ENCODE measurements around the gene FGF8.

Gene FGF8

DNA sequence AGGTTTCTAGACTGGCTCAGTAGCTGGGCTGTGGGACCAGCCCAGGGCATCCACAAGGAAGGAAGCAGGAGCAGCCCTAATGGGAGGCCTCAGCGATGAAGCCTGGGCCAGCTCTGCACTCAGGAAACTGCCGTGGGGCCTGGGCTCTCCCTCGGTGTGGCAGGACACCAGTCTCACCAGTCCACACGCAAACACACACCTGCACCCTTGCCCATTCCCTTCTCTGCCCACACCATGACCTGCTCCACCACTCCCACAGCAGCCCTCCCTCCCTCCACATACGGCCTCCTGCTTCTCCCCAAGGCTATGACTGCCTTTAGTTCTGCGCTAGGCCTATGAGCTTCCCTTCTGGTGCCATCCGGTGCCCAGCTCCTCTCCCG is 7.1 kb downstream of the FGF8 start:
- Histone ChIP-seq H3K4me3 (ENCODE audit: insufficient read depth, low read depth, low read length) (no peak overlapping the region), H3K36me3 (ENCODE audit: control insufficient read depth, insufficient read depth, low read length) (no peaks in the 10 kb centered on the region), H3K4me1 (ENCODE audit: control insufficient read depth, insufficient read depth, low read length) (peaks cover 51% of the 10 kb centered on the region), H3K9me3 (ENCODE audit: control insufficient read depth, low read length) (no peaks in the 10 kb centered on the region), H3K27me3 (ENCODE audit: control insufficient read depth, insufficient read depth, low read length, poor library complexity, severe bottlenecking) (peaks cover 48% of the 10 kb centered on the region), H3K27ac (ENCODE audit: insufficient read depth, low read depth, low read length, poor library complexity, severe bottlenecking) (no peak overlapping the region)
- WGBS, 2 experiments, result 93 to 95% methylated on average over 8 of the region's 8 CpGs

DNA sequence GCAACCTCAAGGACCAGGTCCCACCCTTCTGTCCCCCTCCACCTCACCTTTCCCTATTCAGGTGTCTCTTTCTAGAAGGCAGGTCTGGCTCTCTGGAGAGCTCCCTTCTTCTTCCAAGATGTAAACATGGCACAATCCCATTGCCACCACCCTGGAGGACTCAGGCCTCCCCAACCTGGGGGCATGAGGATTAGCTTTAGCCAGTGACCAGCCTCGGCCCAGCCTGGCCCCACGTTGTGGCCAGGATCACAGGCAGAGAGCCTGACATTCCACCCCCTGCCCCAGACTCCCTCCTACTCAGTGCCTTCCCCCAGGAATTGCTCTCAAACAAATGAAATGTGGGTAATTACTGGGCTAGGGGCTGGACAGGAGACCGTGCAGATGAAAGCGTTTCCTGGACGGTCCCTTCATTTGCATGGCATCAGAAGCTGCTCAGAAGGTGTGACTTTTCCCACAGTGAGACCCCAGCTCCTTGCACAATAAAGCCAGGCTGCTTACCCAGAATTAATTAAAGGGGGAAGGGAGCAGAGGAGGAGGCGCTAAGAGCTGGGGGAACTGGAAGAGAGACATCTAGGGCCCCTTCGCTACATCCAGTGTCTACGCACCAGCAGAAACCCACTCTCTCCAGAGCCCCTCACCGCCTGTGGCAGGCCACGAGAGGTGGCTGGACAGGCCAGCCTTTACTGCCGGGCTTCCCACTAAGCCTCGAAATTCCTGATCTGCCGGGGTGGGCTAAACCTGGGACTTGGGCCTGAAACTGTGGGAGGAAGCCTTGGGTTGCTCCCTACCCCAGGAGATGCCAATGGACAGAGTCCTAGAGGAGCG is 7.7 kb downstream of the FGF8 start:
- Histone ChIP-seq H3K36me3 (ENCODE audit: control insufficient read depth, insufficient read depth, low read length) (no peaks in the 10 kb centered on the region), H3K27ac (ENCODE audit: insufficient read depth, low read depth, low read length, poor library complexity, severe bottlenecking) (no peak overlapping the region), H3K4me1 (ENCODE audit: control insufficient read depth, insufficient read depth, low read length) (peaks cover 48% of the 10 kb centered on the region), H3K9me3 (ENCODE audit: control insufficient read depth, low read length) (no peaks in the 10 kb centered on the region), H3K4me3 (ENCODE audit: insufficient read depth, low read depth, low read length) (no peak overlapping the region), H3K27me3 (ENCODE audit: control insufficient read depth, insufficient read depth, low read length, poor library complexity, severe bottlenecking) (peaks cover 43% of the 10 kb centered on the region)
- 71 to 75% methylated on average over 14 of the region's 14 CpGs for WGBS, 2 experiments

DNA sequence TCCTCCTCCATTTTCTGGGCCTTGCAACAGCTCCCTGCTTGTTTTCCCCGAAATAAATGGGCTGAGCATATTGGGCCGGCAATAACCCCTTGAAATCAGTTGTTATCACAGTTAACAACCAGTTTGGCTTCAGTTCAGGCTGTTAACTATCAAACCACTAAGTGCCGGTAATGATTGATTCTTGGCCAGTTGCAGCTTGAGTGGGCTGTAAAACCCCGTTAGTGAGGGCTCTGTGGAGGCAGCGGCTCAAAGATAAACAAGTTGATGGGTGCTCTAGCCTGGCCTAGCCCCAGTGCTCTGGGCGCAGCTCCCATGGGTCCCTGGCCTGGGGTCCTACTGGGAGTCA is 8.3 kb downstream of the FGF8 start:
- Histone ChIP-seq H3K9me3 (ENCODE audit: control insufficient read depth, low read length) (no peaks in the 10 kb centered on the region), H3K36me3 (ENCODE audit: control insufficient read depth, insufficient read depth, low read length) (no peaks in the 10 kb centered on the region), H3K27ac (ENCODE audit: insufficient read depth, low read depth, low read length, poor library complexity, severe bottlenecking) (no peak overlapping the region), H3K4me1 (ENCODE audit: control insufficient read depth, insufficient read depth, low read length) (peaks cover 47% of the 10 kb centered on the region), H3K4me3 (ENCODE audit: insufficient read depth, low read depth, low read length) (no peak overlapping the region), H3K27me3 (ENCODE audit: control insufficient read depth, insufficient read depth, low read length, poor library complexity, severe bottlenecking) (peaks cover 40% of the 10 kb centered on the region)
- 88 to 95% methylated on average over 6 of the region's 6 CpGs for WGBS, 2 experiments

DNA sequence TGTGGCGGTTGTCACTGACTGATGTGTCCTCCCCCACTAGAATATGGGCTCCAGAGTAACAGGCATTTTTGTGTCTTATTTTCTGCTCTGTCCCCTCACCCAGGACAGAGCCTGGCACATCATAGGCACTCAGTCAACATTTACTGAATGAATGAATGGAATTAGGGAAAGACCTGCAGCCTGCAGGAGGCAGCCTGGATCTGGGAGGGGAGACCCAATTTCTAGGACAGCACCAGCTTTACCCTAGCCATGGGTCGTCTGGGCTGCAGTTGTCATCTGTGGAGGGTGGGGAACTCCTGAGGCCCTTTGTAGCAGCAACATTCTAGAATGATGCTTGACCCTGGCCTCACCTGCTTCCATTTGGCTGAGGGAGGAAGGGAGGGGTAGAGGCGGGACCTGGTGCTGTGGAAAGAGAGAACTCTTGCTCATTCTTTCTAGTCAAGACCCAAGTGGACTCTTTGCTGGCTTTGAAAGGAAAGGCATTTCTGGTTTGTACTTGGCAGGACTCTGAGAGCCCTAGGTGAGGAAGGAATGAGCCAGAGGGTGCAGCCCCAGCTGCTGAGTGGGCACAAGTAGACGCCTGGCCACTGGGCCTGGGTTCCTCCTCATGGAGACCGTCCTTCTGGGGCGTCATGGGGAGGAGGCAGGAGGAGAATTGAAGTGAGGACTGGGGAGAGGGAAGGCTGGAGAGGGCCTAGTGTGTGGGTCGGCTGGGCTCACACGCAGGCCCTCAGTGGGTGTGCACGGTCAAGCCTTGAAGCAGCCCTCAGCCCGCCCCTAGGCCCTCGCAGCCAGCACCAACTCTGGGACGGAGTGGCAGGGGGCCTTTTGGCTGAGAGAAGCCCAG is 8.9 kb downstream of the FGF8 start:
- Histone ChIP-seq H3K27me3 (ENCODE audit: control insufficient read depth, insufficient read depth, low read length, poor library complexity, severe bottlenecking) (peaks cover 34% of the 10 kb centered on the region), H3K27ac (ENCODE audit: insufficient read depth, low read depth, low read length, poor library complexity, severe bottlenecking) (no peak overlapping the region), H3K4me1 (ENCODE audit: control insufficient read depth, insufficient read depth, low read length) (peaks cover 42% of the 10 kb centered on the region), H3K9me3 (ENCODE audit: control insufficient read depth, low read length) (no peaks in the 10 kb centered on the region), H3K36me3 (ENCODE audit: control insufficient read depth, insufficient read depth, low read length) (no peaks in the 10 kb centered on the region), H3K4me3 (ENCODE audit: insufficient read depth, low read depth, low read length) (no peak overlapping the region)
- 85 to 89% methylated on average over 12 of the region's 12 CpGs for WGBS, 2 experiments

DNA sequence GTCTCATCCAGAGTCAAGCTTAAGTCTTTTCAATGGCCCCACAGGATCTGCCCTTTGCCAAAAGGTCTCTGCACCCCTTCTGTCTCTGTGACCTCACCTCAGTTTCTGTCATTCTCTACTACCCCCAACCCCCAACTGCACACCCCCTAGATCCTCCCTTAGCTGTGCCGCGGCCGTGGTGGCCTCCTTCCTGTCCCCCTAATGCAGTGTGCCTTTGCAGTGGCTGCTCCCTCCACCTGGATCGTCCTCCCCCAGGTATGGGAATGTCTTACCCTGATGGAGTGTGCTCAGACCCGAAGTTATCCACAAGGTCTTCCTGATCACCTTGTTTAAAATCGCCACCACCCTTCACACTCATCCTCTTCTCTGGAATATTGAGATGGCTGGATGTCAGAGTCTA is 9.6 kb downstream of the FGF8 start:
- peaks cover 27% of the 10 kb centered on the region for H3K27me3 ChIP-seq (ENCODE audit: control insufficient read depth, insufficient read depth, low read length, poor library complexity, severe bottlenecking)

DNA sequence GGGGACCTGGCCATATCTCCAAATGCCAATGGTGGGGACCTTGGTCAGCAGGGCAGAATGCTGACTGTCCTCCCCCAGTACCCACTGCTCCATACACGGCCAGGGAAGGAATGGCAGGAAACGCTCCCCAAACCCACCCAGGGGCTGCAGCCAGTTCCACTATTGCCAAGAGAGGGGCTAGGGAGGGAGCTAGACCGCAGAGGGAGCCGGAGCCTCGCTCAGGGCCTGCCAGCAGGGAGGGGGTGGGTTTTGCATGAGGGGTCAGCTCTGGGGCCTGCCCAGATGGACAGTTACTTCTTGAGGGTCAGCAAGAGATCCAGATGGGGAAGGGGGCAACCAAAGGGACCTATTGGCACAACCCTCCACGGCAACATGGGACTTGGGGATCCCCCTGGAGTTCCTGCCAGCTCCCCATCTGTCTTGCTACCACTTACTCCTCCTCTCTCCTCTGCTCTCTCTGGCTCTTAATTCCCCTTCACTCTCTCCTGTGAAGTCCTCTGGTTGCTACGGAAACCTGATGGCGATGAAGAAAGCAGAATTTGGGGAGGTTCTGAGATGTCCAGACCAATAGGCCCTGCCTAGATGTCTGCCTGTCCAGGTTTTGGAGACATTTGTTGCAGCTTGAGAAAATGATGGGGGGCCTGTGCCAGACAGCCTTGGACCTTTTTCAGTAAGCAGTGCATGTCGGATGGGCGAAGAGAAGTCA is 12.6 kb downstream of the FGF8 start:
- no peak overlapping the region for H3K4me3 ChIP-seq (ENCODE audit: insufficient read depth, low read depth, low read length)
- H3K4me1 ChIP-seq (ENCODE audit: control insufficient read depth, insufficient read depth, low read length), result peaks cover 22% of the 10 kb centered on the region
- 88 to 92% methylated on average over 10 of the region's 10 CpGs for WGBS, 2 experiments
- peaks cover 25% of the 10 kb centered on the region for H3K27me3 ChIP-seq (ENCODE audit: control insufficient read depth, insufficient read depth, low read length, poor library complexity, severe bottlenecking)
- H3K9me3 ChIP-seq (ENCODE audit: control insufficient read depth, low read length), result no peaks in the 10 kb centered on the region
- H3K36me3 ChIP-seq (ENCODE audit: control insufficient read depth, insufficient read depth, low read length), result no peaks in the 10 kb centered on the region
- H3K27ac ChIP-seq (ENCODE audit: insufficient read depth, low read depth, low read length, poor library complexity, severe bottlenecking), result no peak overlapping the region

More for the DNA sequence above, 9.6 kb downstream of the FGF8 start:
- Histone ChIP-seq H3K27ac (ENCODE audit: insufficient read depth, low read depth, low read length, poor library complexity, severe bottlenecking) (no peak overlapping the region), H3K36me3 (ENCODE audit: control insufficient read depth, insufficient read depth, low read length) (no peaks in the 10 kb centered on the region), H3K9me3 (ENCODE audit: control insufficient read depth, low read length) (no peaks in the 10 kb centered on the region), H3K4me3 (ENCODE audit: insufficient read depth, low read depth, low read length) (no peak overlapping the region), H3K4me1 (ENCODE audit: control insufficient read depth, insufficient read depth, low read length) (peaks cover 36% of the 10 kb centered on the region)
- WGBS, 2 experiments, result 85 to 91% methylated on average over 6 of the region's 6 CpGs

DNA sequence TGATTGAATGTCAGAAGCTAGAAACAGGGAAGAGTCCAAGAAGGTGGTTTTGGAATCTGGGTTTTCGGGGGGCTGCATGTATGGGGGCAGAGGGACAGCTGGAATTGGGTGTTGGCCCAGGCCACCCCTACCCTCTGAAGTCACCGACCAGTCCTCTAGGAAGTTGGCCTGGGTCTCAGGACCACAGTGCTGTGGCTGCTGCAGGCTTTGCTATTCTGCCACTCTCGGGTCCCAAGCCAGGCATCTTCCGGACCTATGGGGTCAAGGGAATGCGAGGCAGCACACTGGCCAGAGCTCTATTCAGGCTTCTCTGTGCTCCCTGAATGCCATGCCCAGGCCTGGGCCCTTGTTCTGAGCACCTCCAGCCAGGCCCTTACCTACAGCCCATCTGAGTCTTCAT is 13.2 kb downstream of the FGF8 start:
- Histone ChIP-seq H3K4me1 (ENCODE audit: control insufficient read depth, insufficient read depth, low read length) (peaks cover 17% of the 10 kb centered on the region), H3K27ac (ENCODE audit: insufficient read depth, low read depth, low read length, poor library complexity, severe bottlenecking) (no peak overlapping the region), H3K9me3 (ENCODE audit: control insufficient read depth, low read length) (no peaks in the 10 kb centered on the region), H3K27me3 (ENCODE audit: control insufficient read depth, insufficient read depth, low read length, poor library complexity, severe bottlenecking) (peaks cover 25% of the 10 kb centered on the region), H3K4me3 (ENCODE audit: insufficient read depth, low read depth, low read length) (no peak overlapping the region), H3K36me3 (ENCODE audit: control insufficient read depth, insufficient read depth, low read length) (no peaks in the 10 kb centered on the region)
- WGBS, 2 experiments, result 94% methylated on average over 5 of the region's 5 CpGs

DNA sequence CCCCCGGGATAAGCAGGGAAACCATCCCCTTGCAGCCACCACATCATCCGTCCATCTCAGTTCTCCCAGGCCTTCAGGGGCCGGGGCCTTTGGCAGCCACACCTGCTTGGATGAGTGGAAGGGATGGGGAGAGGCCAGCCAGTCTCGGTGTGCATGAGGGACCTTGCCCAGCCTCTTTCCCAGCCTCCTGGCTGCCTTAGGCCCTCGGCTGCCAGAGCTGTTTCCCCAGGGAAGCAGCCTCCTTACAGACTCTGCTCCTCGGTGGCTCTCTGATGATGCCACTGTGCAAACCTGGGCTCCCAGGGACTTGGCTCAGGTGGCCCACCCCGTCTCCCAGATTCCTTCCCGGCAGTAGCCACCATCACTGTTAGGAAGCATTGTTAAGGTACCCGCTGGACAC is 14.7 kb downstream of the FGF8 start:
- Histone ChIP-seq H3K4me1 (ENCODE audit: control insufficient read depth, insufficient read depth, low read length) (peaks cover 15% of the 10 kb centered on the region), H3K36me3 (ENCODE audit: control insufficient read depth, insufficient read depth, low read length) (no peaks in the 10 kb centered on the region), H3K27me3 (ENCODE audit: control insufficient read depth, insufficient read depth, low read length, poor library complexity, severe bottlenecking) (peaks cover 12% of the 10 kb centered on the region), H3K27ac (ENCODE audit: insufficient read depth, low read depth, low read length, poor library complexity, severe bottlenecking) (no peak overlapping the region), H3K4me3 (ENCODE audit: insufficient read depth, low read depth, low read length) (no peak overlapping the region), H3K9me3 (ENCODE audit: control insufficient read depth, low read length) (no peaks in the 10 kb centered on the region)
- WGBS, 2 experiments, result 89% methylated on average over 9 of the region's 9 CpGs

DNA sequence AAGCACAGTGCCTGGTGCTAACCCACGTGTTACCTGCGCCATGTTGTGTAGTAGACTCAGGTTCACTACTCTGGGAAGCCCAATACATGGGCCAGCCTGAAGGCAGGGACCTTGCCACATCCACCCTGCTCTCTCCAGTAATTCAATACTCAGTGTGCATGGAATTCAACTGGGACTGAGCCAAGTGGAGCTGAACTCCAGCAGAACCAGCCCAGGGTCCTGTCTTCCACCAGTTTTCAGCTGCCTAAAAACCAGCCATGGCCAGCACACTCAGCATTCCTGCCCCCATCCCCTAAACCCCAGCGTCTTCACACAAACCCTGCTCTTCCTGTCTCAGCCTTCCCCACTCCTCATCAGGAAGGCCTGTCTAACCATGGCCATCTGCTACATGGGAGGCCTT is 15.4 kb downstream of the FGF8 start:
- 89 to 93% methylated on average over 3 of the region's 3 CpGs for WGBS, 2 experiments
- Histone ChIP-seq H3K9me3 (ENCODE audit: control insufficient read depth, low read length) (no peaks in the 10 kb centered on the region), H3K36me3 (ENCODE audit: control insufficient read depth, insufficient read depth, low read length) (no peaks in the 10 kb centered on the region), H3K27ac (ENCODE audit: insufficient read depth, low read depth, low read length, poor library complexity, severe bottlenecking) (no peak overlapping the region), H3K27me3 (ENCODE audit: control insufficient read depth, insufficient read depth, low read length, poor library complexity, severe bottlenecking) (peaks cover 10% of the 10 kb centered on the region), H3K4me1 (ENCODE audit: control insufficient read depth, insufficient read depth, low read length) (peaks cover 15% of the 10 kb centered on the region), H3K4me3 (ENCODE audit: insufficient read depth, low read depth, low read length) (no peak overlapping the region)

All from ectodermal cell (in vitro differentiated cells).